Activated gamma-delta T cell treated with Interleukin-2 at 50 U/mL for 16 hours (primary cell): Measurements from ENCODE around the gene PSMB7.

Experiments
- DNase-seq: peaks from one replicate; pipeline ENCODE4 v3.0.0-alpha.2; 2020

The PSMB7 gene

DNA sequence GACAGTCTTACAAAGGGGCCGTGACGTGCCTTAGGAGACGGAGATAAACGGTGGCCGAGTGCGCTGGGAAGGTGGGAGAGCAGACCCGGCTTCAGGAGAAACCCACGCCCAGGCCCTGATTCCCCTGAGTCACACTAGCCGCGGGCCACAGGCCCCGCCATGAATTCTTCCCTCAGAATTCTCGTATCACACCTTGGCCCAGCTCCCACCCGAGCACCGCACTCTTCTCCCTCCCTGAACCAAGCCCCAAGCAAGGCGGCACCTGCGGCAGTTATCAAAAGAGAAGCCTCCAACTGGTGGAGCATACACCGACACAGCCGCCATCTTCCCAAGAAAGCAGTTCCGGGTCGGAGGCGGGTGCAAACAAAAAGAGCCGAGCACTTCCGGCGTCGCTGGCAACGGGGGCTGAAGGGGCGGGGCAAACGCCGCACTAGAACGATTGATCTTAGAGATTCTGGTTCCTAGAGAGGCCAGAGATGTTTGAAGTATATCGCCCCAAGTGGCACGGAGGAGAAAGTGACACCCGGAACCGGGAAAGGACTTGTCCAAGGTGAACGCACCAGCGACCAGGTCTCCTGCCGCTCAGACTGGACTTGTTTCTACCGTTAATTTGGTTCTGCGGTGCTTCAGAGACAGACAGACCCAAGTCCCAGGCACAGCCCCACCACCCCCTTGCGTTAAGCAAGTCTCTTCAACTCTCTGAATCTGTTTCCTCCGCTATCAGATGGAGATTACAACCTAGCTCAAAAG is at the start of gene PSMB7:
TSS of gene PSMB7 (minus strand) at position 341 of the 750 bp plus-strand sequence. CDS start at position 324, 17 bp downstream.
- peak; percentile 98 for DNase-seq

DNA sequence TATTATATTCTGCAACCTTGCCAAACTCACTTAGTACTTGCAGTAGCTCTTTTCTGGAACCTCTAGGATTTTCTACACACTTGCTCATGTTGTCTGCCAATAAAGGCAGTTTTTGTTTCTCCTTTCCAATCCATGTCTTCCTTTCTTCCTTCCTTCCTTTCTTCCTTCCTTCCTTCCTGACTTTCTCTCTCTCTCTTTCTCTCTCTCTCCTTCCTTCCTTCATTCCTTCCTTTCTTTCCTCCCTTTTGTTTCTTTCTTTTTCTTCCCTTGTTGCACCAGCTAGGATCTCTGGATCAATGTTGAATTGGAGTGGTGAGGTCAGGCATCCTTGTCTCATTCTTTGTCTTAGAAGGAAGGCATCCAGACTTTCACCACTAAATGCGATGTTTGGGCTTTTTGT is 47.5 kb upstream of the PSMB7 start:
- DNase-seq = no peak

GRCh38 chr9:124458441-124458840 is 43.2 kb upstream of the PSMB7 start:
- DNase-seq = no peak

DNA sequence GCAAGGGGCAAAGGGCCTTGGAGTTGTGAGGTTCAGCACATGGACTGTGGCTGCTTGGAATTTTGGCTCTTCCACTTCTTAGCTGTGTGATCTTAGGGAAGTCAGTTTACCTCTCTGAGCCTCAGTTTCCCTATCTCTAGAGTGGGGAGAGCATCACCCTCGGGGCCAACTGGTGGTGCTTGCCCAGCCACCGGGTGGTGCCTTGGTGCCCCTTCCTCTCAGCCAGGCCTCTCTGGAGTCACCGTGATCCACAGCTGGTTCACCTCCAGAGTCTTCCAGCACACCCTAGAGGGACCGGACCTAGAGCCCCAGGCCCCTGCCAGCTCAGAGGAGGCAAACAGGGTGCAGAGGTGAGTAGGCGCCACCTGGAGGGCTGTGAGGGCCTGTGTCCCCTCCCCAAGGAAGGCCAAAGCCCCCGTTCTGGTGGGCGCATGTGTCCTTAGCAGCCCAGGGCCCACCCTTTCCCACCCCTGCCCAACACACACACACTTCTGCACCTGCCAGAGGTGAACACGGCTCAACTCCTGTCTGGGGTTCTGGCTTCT is 42.7 kb upstream of the PSMB7 start:
- DNase-seq = no peak

DNA sequence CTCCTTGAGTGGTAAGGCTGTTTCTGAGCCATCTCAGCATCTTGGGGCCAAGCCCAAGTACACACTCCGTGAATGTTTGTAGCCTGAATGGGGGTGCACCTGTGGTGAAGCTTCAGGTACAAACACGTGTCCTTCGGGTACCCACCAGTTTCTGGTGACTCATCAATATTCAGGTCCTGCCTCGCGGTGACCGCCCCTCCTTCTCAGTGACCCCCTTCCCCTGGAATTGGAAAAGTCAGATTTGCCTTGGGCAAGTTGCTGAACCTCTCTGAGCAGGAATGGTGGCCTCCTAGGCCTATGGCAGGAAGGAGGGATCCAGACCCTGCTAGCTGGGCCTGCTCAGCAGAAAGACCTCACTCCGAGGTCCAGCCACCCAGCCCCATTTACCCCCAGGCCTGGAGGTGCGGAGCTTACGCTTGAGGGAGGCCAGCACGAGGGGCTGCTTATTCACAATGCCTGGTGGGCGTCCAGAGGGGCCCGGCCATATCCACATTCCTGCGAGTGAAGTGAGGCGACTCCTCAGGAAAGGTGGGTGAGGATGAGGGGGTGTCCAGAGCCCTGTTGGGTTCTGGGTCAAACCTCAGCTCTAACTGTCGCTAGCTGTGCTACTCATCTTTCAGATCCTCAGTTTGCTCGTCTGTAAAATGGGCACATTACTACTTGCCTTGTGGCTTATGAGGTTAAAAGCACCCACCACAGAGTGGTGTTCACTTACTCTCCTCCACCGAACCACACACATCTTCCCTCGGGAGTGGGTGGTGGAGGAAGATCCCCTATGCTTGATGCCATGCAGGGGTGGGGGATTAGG is 42.0 kb upstream of the PSMB7 start:
- DNase-seq = no peak

DNA sequence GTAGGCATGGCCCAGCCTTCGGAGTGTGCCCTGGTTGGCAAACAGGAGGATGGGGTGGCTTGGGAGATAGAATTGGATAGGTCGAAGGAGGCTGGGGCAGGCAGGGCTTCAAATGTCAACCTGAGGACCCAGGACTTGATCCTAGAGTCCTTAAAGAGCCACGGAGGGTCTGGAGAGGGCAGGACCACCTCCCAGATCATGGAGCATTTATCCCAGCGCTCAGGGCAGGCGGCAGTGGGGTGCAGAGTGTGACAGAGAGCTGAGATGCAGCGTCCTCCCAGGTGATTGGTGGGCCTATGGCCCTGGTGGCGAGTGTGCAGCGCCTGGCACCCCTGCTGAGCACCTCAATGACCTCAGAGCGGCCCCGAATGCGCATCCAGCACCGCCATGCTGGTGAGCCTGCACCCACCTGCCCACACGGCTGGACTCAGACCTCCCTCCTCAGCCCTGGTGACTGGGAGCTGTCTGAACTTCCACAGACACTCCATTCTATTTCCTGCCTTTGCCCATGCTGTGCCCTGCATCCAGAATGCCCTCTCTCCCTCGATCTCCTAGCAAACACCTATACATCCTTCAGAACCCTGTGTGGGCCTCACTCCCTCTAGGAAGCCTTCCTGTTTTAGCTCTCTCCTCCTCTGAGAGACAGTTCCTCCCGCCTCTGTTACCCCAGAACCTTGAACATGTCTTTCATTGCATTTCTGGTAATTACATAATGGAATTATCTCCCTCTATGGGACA is 41.3 kb upstream of the PSMB7 start:
- DNase-seq = no peak

DNA sequence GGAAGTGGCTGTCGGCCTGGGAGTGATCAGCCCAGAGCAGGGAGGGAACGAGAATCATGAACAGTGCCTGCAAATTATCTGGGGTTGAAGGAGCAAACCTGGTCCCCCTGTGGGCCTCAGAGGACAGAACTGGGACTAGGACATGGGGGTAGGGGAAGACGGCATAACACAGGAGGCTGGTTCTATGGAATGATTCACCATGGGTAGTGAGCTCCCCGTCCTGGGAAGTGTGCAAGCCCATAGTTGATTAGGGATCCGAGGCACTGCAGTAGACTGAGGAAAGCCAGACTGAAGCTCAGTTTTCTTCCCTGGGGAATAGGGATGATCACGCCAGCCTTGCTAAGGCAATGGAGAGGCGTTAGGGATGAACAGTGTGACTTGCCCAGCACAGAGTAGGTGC is 40.6 kb upstream of the PSMB7 start:
- no peak for DNase-seq

DNA sequence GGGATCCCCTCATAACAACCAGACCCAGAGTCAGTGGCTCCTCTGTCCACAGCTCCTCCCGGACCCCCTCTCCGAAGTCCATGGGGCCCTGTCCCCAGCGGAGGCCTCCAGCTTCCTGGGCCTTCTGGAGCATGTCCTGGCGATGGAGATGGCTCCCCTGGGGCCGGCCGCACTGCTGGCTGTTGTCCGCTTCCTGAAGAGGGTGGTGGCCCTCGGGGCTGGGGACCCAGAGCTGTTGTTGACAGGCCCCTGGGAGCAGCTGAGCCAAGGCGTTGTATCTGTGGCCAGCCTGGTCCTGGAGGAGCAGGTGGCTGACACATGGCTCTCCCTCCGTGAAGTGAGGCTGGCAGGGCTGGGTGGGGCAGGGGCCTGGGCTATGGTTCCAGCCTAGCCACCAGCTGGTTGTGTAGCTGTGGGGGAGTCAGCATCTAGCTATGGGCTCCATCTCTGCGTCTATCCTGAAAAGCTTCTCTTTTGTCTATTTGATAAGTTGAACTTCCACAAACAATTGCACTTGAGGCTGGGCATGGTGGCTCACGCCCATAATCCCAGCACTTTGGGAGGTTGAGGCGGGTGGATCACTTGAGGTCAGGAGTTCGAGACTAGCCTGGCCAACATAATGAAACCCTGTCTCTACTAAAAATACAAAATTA is 39.7 kb upstream of the PSMB7 start:
- no peak for DNase-seq

DNA sequence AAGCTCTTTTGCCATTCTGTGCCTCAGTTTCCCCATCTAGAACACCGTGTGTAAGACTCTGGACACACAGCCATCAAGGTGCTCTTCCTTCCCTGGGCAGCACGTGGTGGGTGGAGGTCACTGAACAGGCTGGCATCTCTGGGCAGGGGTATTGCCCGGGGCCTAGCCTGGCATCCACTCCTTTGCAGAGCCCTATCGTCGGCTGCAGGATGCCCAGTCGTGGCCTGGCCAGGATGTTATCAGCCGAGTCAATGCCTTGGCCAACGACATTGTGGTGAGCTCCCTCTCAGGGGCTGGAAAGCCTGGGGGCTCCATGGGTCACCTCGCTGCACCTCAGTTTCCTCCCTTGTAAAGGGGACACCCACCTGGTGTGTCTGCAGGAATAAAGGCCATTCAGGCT is 39.1 kb upstream of the PSMB7 start:
- no peak for DNase-seq

- DNase-seq = no peak
These were observed 38.4 kb upstream of the PSMB7 start for GRCh38 chr9:124453586-124454191.

GRCh38 chr9:124452841-124453585 is 37.8 kb upstream of the PSMB7 start:
- DNase-seq = no peak

- DNase-seq = no peak
These were observed 37.1 kb upstream of the PSMB7 start for GRCh38 chr9:124452326-124452725.

DNA sequence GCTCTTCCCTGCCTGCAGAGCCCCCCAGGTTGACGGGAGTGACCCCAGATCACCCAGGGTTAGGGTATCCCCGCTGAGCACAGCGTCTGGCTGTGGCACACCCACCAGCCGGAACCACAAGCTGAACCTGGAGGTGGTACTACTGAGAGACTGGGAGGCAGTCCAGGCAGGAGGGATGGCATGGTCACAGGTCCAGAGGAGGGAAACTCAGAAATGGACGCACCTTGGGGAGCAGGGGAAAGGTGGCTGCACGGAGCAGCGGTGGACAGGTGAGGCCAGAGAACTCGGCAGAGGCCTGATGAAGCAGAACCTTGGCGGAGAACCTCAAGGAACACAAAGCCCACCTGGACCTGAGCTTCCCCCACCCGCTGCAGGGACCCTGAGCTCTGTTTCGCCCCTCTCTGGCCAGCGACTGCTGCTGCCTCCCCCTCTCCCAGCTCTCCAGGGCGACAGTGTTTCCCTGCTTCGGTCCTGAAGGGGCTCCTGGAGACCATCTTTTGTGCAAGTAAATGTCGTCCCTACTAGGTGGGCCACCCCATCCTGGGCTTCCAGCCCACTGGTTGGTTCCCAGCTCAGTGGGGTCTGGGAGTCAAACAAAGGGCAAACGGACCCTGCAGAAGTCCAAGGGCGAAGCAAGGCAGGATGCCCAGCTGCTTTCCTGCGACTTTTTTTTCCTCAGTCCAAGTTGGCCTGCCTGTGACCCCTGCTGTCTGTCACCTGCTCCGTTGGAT is 35.9 kb upstream of the PSMB7 start:
- no peak for DNase-seq

- DNase-seq = no peak
These were observed 35.1 kb upstream of the PSMB7 start, which contains the start of gene ADGRD2 for GRCh38 chr9:124450241-124450924. Gene ADGRD2 (plus strand): TSS chr9:124450451. CDS start chr9:124451667, 1,216 bp downstream.

GRCh38 chr9:124449381-124450151 is 34.3 kb upstream of the PSMB7 start:
- DNase-seq = no peak

DNA sequence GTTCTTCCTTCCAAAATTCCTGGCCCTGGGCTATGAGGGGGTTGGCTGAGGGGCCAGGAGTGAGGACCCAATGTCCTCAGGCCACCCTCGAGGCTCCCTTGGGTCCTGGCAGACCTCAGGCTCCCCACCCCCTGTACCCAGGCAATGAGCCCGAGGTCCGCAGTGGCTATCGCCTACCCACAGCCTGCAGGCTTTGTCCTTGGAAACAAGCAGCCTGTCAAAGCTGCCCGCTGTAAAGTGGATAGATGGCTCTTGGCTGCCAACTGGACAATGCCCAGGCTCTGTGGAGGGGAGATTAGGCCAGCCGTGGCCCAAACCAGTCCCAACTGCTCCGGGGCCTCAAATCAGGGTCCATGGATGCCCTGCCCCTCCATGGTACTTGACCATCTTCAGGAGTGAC is 32.8 kb upstream of the PSMB7 start:
- no peak for DNase-seq

DNA sequence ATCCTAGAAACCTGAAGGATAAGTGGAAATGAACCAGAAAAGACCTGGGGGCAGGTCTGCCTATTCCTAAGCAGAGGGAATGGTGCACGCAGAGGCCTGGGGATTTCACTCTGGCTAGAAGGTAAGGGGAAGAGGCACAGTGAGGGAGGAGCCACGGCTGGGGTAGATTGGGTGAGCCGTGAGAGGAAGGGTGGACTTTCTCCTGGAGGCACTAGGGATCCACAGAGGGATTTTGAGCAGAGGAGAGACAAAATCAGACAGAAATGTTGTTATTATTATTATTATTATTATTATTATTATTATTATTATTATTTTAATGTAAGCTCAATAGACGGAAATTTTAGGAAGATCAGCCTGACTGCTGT is 32.0 kb upstream of the PSMB7 start:
- DNase-seq = no peak

- no peak for DNase-seq
These were observed 28.9 kb upstream of the PSMB7 start for GRCh38 chr9:124444166-124444565.

DNA sequence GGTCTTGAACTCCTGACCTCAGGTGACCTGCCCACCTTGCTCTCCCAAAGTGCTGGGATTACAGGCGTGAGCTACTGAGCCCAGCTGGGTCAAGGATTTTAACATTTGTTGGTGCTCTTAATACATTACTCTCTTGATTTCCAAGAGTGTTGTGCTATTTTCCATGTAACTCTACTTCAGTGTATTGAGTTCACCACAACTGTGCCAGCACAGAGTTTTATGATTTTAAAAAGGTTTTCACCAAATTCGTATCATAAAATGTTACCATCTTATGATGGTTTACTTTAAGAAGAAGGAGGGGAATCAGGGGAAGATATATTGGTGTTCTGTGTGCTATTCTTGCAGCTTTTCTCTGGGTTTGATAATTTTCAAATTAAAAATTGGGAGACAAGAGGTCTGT is 28.4 kb upstream of the PSMB7 start:
- no peak for DNase-seq
